Lower leg skin (tissue), 4 donors: ENCODE measurements around the gene RHCG. TPM values are rescaled to one million over a fixed set of nuclear protein-coding genes. Genes with fewer than 3 reads are reported as not detected.

Experiments
- DNase-seq, 2 donors: peaks; one replicate each; pipeline ENCODE4 v3.0.0-alpha.2; 2019; ENCODE audit warnings: low spot score in 2 of 2
- H3K4me3 ChIP-seq: fragments of 200-600 bp; sonication (generic); 2 replicates; pipeline ENCODE4 v1.5.1; 2017; ENCODE audit warnings: mild to moderate bottlenecking, low read depth; ENCODE audit not compliant: poor library complexity, severe bottlenecking
- CTCF ChIP-seq, 3 donors: fragments of 450-650 bp; IDR thresholded peaks; one replicate each; pipeline ENCODE4 v1.5.1; 2016; ENCODE audit warnings: antibody characterized with exemption in 3 of 3, mild to moderate bottlenecking in 3 of 3, moderate library complexity in 2 of 3
- POLR2A ChIP-seq, 2 donors: fragments of 450-650 bp; IDR thresholded peaks; one replicate each; pipeline ENCODE4 v1.6.1; 2016 to 2017; ENCODE audit warnings: antibody characterized with exemption in 2 of 2, mild to moderate bottlenecking in 1 of 2, moderate library complexity in 1 of 2
- WGBS, 2 donors: methylation state at CpG; one replicate each; pipeline ENCODE4 v1.1.5; 2018; 5-methylcytosine and 5-hydroxymethylcytosine counted together
- intact Hi-C: fragments of 100-400 bp; cut with DNase I; formaldehyde crosslinking; loops from one replicate; pipeline ENCODE4 v1.15.0; 2023; ENCODE audit warnings: low total_unique reads
- total RNA-seq, 4 donors: library from RNA; depleted of rRNA; stranded (reverse); fragments of >200 nt; gene quantifications; one replicate each; pipeline ENCODE4 v1.1.0, GENCODE V29; 2016

Gene RHCG
- 10 to 100 TPM in 3 of 4 donors, 1 to 10 TPM in 1; 1.3 to 29.0 (median 23.7) TPM for total RNA-seq

- peak in 1 of 2 donors; percentile 83 for DNase-seq
- 5 to 7% methylated on average over 43 to 55 of the region's 55 CpGs for WGBS, 2 donors
- no peak for TF ChIP-seq POLR2A (IDR thresholded peaks at IDR 0.05)
- H3K4me3 ChIP-seq = no peak within 1 kb of the TSS
- intact Hi-C loops = loop anchor here (10.0 kb wide), 1 partner anchor 58 kb away; no protein-coding TSS in a partner anchor
Measured at GRCh38 chr15:89496155-89497098, at the start of gene RHCG. TSS of gene RHCG (minus strand) at chr15:89496583. CDS start at chr15:89496544, 39 bp downstream.

GRCh38 chr15:89543389-89543788 lies 47.0 kb upstream of the RHCG start:
- whole genome bisulfite sequencing, 2 donors = 90 to 91% methylated on average over 4 of the region's 4 CpGs
- no peak overlapping the region for H3K4me3 ChIP-seq
- DNase-seq = no peak
- TF ChIP-seq CTCF (IDR thresholded peaks at IDR 0.05) (no peak), POLR2A (IDR thresholded peaks at IDR 0.05) (no peak)
- intact Hi-C loops = no loop called here

GRCh38 chr15:89542369-89542768 lies 46.0 kb upstream of the RHCG start:
- intact Hi-C loops = no loop called here
- DNase-seq = no peak
- no peak for TF ChIP-seq CTCF (IDR thresholded peaks at IDR 0.05)
- TF ChIP-seq POLR2A (IDR thresholded peaks at IDR 0.05) = no peak
- WGBS, 2 donors = 69 to 70% methylated on average over 3 of the region's 3 CpGs
- no peak overlapping the region for H3K4me3 ChIP-seq

GRCh38 chr15:89539027-89539426 lies 42.6 kb upstream of the RHCG start:
- no peak for DNase-seq
- H3K4me3 ChIP-seq = no peak overlapping the region
- intact Hi-C loops = no loop called here
- TF ChIP-seq CTCF (IDR thresholded peaks at IDR 0.05) (no peak), POLR2A (IDR thresholded peaks at IDR 0.05) (no peak)
- 81 to 85% methylated on average over 2 of the region's 2 CpGs for WGBS, 2 donors

GRCh38 chr15:89533861-89534544 lies 37.6 kb upstream of the RHCG start:
- TF ChIP-seq POLR2A (IDR thresholded peaks at IDR 0.05) (no peak), CTCF (IDR thresholded peaks at IDR 0.05) (no peak)
- no peak overlapping the region for H3K4me3 ChIP-seq
- no peak for DNase-seq
- intact Hi-C loops = no loop called here
- WGBS, 2 donors = 77 to 83% methylated on average over 4 of the region's 4 CpGs
